Measurements from ENCODE around the gene LPCAT3.

LPCAT3 gene

GRCh38 chr12:6929466-6930452 is 88.5 kb downstream of the LPCAT3 start:
- Histone ChIP-seq H3K4me3 (ENCODE audit: low read depth, low read length) (peak overlapping the region; percentile 74), H3K4me1 (ENCODE audit: control insufficient read depth, insufficient read depth, low read length) (peaks cover 24% of the 10 kb centered on the region), H3K36me3 (ENCODE audit: control insufficient read depth in 2 of 2, insufficient read depth in 1 of 2, low read length in 2 of 2) (peaks cover 11 to 41% of the 10 kb centered on the region in 2 experiments), H3K27ac (ENCODE audit: extremely low read depth, low read depth, low read length) (peak overlapping the region; percentile 44; the same call in 1 of the 2 replicates), H3K9me3 (ENCODE audit: control insufficient read depth, insufficient read depth, low read depth, low read length) (no peaks in the 10 kb centered on the region)
- ChIA-PET CTCF (interaction anchor here (0.8 to 1.2 kb wide), 3 partner anchors 8 to 57 kb away, joined by 3 to 5 read pairs (median 4); partner anchors contain the start of gene SPSB2), POLR2A (interaction anchor here (1.0 to 2.0 kb wide), 4 partner anchors 8 to 58 kb away, joined by 4 to 11 read pairs (median 6); partner anchors contain the start of genes C12orf57, RNU7-1 and SPSB2)
- no peak for TF ChIP-seq MEIS1 (CRISPR knock-in tag; IDR thresholded peaks at IDR 0.05; ENCODE audit: borderline replicate concordance)
- no peak for TF ChIP-seq ZNF280C (tag by site-specific recombination; IDR thresholded peaks at IDR 0.05)
- TF ChIP-seq MYNN (tag by site-specific recombination; IDR thresholded peaks at IDR 0.05; ENCODE audit: borderline replicate concordance), result no peak
- no peak for TF ChIP-seq ZNF121 (tag by site-specific recombination; IDR thresholded peaks at IDR 0.05)
- 0 out of 2 replicates have a peak, but pooled peaks have one; percentile 15 for TF ChIP-seq ZNF449 (tag by site-specific recombination; IDR thresholded peaks at IDR 0.05)
- TF ChIP-seq ZBTB7A (tag by site-specific recombination; IDR thresholded peaks at IDR 0.05; ENCODE audit: low read depth), result no peak
- TF ChIP-seq ZNF366 (tag by site-specific recombination; conservative IDR thresholded peaks at IDR 0.05), result 0 out of 2 replicates have a peak, but pooled peaks have one; percentile 34
- TF ChIP-seq ZBTB26 (tag by site-specific recombination; optimal IDR thresholded peaks at IDR 0.05), result no peak
- TF ChIP-seq WT1 (tag by site-specific recombination; IDR thresholded peaks at IDR 0.05), result no peak
- no peak for TF ChIP-seq ZNF324 (tag by site-specific recombination; IDR thresholded peaks at IDR 0.05)
- TF ChIP-seq SETDB1 (IDR thresholded peaks at IDR 0.05; ENCODE audit: insufficient read length, low read length), result no peak
- TF ChIP-seq ZNF658 (tag by site-specific recombination; IDR thresholded peaks at IDR 0.05), result no peak

GRCh38 chr12:6928703-6929407 is 89.4 kb downstream of the LPCAT3 start:
- POLR2A ChIA-PET, result interaction anchor here (0.9 to 4.3 kb wide), 5 partner anchors 9 to 159 kb away, joined by 3 to 32 read pairs (median 7); partner anchors contain the start of genes C12orf57, RNU7-1 and SPSB2
- no peaks in the 10 kb centered on the region for H3K9me3 ChIP-seq (ENCODE audit: control insufficient read depth, insufficient read depth, low read depth, low read length)
- peaks cover 28% of the 10 kb centered on the region for H3K4me1 ChIP-seq (ENCODE audit: control insufficient read depth, insufficient read depth, low read length)
- CTCF ChIA-PET, result interaction anchor here (0.8 to 1.2 kb wide), 3 partner anchors 9 to 56 kb away, joined by 3 to 5 read pairs (median 4); partner anchors contain the start of gene SPSB2
- H3K4me3 ChIP-seq (ENCODE audit: low read depth, low read length), result peak overlapping the region; percentile 74
- H3K27ac ChIP-seq (ENCODE audit: extremely low read depth, low read depth, low read length), result peak overlapping the region; percentile 69; the same call in 1 of the 2 replicates
- peaks cover 5 to 34% of the 10 kb centered on the region in 2 experiments; a peak in 2 of 3 replicates for H3K36me3 ChIP-seq (ENCODE audit: control insufficient read depth in 2 of 2, insufficient read depth in 1 of 2, low read length in 2 of 2)
- TF ChIP-seq ZNF248 (tag by site-specific recombination; IDR thresholded peaks at IDR 0.05) (no peak), ZNF18 (tag by site-specific recombination; IDR thresholded peaks at IDR 0.05) (no peak), ZNF449 (tag by site-specific recombination; IDR thresholded peaks at IDR 0.05) (no peak), ZNF19 (tag by site-specific recombination; IDR thresholded peaks at IDR 0.05; ENCODE audit: low read depth) (no peak), SCRT1 (tag by site-specific recombination; IDR thresholded peaks at IDR 0.05; ENCODE audit: borderline replicate concordance) (no peak), TSHZ1 (tag by site-specific recombination; IDR thresholded peaks at IDR 0.05; ENCODE audit: borderline replicate concordance) (no peak), ZSCAN30 (tag by site-specific recombination; IDR thresholded peaks at IDR 0.05) (no peak), ZBTB7A (tag by site-specific recombination; IDR thresholded peaks at IDR 0.05; ENCODE audit: low read depth) (peak; percentile 56; the same call in 1 of the 2 replicates)

All from HEK293 (cell line).